HG03045 (cell line): ENCODE measurements around the gene COX6A2.

Source experiments
- ATAC-seq: cut with Tn5 transposase; IDR thresholded peaks from one replicate; pipeline ENCODE4 v1.9.1; 2021; ENCODE audit warnings: mild to moderate bottlenecking, moderate library complexity; ENCODE audit not compliant: unreplicated experiment

The COX6A2 gene

DNA sequence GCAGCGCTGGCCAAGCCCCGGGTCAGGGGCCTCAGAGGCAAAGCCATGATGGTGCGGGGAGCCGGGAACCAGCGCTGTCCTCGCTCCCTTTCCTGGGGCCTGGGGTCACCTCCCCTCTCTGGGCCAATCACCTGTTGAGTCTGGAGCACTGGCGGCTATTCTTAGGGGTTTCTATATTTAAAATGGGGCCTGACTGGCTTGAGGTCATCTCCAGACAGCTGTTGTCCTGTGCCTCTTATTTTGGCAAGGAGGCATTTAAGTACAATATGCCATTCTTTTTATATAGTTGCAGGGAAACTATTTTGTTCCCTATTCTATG is at the start of gene COX6A2:
COX6A2 (minus strand) TSS at position 82 of the 319 bp plus-strand sequence; CDS start at position 47, 35 bp downstream.
- ATAC-seq, result no peak

DNA sequence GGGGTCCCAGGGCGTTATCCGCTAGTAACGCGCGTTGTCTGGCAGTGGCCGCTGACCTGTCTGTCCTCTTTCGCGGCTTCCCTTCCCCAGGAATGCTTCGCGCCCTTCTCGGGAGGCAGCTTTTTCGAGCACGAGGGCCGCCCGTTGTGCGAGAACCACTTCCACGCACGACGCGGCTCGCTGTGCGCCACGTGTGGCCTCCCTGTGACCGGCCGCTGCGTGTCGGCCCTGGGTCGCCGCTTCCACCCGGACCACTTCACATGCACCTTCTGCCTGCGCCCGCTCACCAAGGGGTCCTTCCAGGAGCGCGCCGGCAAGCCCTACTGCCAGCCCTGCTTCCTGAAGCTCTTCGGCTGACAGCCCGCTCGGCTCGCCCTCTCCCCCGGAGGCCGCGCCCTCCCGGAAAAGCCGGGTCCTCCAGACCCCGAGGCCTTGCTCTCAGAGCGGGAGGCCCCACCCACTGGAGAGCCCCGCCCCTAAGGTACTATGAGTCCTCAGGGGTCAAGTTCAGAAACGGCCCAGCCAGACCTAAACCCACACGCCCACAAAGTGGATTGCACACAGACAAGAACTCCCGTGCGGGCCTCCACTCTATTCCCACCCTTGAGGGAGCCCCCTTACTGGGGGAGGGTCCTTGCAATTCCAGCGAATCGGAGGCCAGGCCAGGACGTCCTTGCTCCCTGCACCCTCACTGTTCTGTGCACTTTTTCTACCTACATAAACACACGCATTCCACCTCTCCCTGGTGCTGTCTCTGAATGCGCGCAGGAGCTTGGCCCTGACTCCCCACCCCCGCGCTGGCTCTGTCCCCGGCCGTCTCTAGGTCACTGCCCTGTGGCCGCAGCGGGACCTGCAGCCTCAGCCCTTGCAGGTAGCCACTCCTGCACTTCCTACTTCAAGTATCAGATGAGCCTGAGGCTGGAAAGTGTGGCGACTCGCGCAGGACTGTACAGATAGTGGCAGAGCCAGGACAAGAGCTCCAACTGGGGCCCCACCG is 49.4 kb upstream of the COX6A2 start:
- peak; percentile 36 for ATAC-seq

DNA sequence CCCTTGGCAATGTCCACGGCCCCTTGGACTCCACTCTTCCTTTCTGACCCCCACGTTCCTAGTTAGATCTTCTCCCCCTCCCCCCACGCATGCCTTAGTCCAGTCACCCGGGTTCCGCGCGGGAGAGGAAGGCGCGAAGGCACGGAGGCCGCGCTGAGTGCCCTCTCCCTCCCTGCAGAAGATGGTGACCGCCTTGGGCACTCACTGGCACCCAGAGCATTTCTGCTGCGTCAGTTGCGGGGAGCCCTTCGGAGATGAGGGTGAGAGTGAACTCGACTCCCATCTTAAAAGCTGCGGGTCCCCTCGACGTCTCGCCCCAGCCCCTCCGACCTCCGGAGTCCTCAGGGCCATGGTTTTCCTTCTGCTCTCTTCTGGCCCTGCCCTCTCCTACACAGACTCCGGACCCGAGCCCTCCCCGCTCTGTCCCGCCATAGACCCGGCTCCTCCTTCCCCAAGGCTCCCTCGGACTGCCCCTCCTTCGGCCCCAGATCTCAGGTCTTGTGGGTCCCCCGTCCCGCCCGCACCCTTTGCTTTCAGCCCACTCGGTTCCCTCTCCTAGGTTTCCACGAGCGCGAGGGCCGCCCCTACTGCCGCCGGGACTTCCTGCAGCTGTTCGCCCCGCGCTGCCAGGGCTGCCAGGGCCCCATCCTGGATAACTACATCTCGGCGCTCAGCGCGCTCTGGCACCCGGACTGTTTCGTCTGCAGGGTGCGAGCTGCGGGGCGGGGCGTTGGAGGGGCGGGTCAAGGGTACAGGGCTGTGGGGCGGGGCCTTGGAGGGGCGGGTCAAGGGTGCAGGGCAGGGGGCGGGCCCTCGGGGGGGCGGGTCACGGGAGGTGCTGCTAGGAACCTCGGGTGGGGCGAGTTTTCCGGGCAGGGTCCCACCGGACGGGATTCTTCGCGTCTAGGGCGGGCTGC is 48.4 kb upstream of the COX6A2 start:
- ATAC-seq, result peak; percentile 54

DNA sequence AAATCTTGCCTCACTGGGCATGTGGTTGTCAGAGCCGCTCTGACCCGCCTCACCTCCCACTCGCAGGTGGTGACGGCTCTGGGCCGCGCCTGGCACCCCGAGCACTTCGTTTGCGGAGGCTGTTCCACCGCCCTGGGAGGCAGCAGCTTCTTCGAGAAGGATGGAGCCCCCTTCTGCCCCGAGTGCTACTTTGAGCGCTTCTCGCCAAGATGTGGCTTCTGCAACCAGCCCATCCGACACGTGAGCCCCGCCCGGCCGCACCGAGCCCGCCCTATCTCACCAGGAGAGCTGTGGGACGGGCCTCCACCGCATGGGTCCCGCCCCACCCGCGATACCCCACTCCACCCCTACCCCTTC is 47.8 kb upstream of the COX6A2 start:
- no peak for ATAC-seq

DNA sequence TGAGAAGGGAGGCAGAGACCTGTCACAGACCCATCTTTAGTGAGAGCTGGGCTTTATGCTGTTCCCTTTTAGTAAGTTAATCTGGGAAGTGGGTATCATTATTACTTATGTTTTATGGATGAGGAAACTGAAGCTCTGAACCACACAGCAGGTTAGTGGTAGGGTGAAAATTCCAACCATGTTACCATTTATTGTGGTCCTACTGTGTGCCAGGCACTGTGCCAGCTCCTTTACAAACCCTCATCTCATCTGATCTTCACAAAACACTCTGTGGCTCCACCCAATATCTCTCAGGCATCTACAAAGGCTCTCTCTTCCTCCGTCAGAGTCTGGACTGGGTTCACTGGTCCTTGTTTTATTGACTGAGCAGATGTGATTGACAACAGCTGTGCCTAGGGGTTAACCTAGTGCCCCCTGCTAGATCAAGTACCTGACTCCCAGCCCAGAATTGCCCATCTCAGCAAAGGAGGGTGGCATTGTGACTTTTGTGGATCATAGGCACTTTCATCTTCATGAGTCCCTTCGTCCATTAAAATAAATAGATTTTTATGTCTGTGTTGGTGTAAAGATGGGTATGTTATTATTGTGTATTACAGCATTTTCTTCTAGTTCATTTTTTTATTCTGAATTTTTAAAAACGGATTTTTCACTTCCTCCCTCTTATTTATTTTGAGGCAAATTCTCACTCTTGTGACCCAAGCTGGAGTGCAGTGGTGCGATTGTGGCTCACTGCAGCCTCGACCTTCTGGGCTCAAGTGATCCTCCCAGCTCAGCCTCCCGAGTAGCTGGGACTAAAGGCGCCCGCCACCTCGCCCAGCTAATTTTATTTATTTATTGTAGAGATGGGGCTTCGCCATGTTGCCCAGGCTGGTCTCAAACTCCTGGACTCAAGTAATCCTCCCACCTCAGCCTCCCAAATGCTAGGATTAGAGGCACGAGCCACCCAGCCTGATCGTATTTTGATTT is 46.9 kb upstream of the COX6A2 start:
- ATAC-seq, result no peak

DNA sequence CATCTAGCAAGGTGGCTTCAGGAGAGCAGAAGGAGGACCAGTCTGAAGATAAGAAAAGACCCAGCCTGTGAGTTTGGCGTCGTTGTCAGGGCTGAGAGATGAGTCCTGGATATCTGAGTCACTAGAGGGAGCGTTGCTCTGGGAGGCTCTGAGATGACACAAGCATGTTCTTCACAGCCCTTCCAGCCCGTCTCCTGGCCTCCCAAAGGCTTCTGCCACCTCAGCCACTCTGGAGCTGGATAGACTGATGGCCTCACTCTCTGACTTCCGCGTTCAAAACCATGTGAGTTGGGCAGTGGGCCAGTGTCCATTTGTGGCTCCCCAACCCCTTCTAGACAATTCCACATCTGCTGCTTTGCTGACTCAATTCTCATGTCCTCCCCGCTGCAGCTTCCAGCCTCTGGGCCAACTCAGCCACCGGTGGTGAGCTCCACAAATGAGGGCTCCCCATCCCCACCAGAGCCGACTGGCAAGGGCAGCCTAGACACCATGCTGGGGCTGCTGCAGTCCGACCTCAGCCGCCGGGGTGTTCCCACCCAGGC is 46.1 kb upstream of the COX6A2 start:
- ATAC-seq, result no peak

DNA sequence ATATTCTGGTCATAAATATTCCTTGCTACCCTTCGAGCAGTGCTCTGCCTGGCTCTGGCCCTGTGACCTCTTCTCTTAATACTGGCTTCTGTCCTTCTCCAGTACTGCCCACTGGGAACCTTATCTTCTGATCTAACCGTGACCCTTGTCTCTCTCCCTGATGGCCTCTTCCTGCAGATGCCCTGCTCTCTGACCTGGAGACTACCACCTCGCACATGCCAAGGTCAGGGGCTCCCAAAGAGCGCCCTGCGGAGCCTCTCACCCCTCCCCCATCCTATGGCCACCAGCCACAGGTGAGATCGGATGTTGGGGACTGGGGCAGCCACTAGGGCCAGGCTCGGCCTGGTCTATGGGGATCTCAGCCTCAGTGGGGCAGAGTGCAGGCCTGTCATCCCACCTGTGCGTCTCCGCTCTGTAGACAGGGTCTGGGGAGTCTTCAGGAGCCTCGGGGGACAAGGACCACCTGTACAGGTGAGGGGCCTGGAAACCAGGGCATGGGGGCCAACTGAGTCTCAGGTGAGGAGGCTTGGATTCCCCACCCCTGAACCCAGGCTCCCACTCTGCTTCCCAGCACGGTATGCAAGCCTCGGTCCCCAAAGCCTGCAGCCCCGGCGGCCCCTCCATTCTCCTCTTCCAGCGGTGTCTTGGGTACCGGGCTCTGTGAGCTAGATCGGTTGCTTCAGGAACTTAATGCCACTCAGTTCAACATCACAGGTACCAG is 45.3 kb upstream of the COX6A2 start:
- no peak for ATAC-seq

DNA sequence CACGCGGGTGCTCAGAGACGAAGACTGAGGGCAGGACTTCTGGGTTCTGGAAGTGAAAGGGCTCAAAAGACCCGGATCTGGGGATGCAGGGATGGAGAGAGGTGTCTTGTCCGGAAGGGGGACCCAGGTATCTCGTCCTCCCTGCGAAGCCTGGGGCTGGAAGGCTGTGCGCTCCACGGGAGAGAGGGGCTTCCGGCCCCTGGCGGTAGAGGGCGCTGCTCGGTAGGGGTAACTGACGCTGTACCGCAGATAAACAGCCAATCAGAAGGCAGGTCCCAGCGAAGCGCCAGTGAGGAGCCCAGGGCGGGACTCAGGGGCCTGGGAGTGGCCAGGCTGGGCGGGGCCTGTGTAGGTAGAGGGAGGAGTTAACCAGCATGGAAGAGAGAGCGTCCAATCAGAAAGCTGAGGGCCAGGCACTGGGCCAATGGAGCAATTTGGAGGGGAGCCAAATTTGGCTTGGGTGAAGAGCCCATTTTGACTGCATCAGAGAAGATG is 44.6 kb upstream of the COX6A2 start:
- ATAC-seq, result no peak

DNA sequence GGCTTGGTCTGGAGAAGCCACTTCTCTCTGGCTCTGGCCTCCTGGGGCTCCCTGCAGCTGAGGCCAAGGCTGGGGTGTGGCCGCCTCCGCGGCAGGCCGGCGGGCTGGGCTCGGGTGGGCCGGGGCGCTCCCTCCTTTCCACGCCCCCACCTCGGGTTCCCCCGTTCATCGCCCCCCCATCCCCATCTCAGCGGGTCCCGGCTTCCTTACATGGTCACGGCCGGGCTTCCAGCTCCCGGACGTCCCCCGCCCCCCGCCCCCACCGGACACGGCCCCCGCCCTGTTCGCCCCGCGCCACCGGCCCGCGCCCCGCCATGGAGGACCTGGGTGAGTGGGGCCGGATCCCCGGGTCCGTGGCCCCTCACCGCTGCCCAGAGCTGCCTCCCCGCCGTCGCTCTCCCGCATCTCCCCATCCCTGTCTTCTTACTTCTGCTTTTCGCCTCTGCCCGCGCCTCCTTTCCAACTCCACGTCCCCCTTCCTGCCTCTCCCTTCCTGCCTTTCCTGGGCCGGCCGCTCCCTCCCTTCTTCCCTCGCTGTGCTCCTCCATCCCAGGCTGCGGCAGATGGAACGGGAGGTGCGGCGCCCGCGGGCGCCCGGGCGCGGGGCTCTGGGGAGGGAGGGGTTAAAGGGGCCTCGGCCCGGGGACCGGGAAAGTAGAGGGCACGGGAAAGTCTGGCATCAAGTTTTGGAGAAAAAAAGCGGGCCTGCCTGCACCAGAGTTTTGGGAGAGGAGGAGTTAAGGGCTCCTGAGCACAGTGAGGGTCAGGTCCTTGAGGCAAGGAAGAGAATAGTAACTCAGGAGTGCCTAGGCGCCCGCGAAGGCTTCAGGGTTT is 43.9 kb upstream of the COX6A2 start, which contains the start of gene TGFB1I1:
TGFB1I1 (plus strand) TSS at position 278 of the 834 bp plus-strand sequence; CDS start at position 315, 37 bp downstream.
- no peak for ATAC-seq

DNA sequence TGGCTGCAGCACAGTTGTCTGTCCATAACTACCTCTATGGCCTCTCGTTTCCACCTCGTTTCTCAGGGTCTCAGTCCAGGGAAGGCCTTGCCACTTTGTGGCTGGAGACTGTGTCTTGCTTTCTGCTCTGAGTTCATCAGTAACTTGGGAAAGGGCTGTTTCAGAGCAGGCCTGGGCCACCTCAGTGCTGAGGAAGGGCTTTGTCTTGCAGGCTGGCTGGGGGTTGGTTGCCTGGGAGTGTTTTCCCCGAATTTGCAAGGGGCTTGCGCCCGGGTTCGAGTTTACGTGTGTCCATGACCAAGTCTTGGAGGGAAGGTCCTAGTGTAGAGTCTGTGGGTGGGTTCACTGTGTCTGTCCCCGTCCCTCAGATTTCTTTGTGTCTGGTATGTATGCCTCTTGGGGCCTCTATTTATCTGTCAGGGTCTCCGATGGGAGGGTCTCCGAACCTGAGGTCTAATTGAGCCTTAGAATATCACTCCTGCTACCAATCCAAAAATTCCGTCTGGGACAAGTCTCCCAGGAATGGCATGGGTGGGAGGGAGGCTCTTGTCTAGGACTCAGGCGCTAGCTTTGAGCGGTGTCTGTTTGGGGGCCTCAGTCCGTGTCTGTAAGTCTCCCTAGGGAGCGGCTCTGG is 43.2 kb upstream of the COX6A2 start:
- ATAC-seq, result no peak

DNA sequence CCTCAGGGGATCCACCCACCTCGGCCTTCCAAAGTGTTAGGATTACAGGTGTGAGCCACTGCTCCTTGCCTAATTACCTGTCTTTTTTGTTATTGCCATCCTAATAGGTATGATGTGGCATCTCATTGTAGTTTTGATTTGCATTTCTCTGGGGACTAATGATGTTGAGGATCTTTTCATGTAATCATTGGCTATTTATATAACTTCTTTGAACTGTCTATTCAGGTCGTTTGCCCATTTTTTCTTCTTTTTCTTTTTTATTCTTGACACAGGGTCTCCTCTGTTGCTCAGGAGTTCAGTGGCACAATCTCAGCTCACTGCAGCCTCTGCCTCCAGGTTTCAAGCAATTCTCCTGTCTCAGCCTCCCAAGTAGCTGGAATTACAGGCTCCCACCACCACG is 42.5 kb upstream of the COX6A2 start:
- no peak for ATAC-seq

DNA sequence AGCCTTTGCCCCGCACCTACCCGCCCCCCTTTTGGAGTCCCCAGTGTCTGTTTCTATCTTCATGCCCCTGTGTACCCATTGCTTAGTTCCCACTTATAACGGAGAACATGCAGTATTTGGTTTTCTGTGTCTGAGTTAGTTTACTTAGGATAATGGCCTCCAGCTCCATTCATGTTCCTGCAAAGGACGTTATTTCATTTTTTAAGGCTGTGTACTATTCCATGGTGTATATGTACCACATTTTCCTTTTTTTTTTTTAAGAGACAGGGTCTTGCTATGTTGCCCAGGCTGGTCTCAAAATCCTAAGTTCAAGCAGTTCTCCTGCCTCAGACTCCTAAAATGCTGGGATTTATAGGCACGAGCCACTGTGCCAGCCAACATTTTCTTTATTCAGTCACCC is 39.7 kb upstream of the COX6A2 start:
- no peak for ATAC-seq

DNA sequence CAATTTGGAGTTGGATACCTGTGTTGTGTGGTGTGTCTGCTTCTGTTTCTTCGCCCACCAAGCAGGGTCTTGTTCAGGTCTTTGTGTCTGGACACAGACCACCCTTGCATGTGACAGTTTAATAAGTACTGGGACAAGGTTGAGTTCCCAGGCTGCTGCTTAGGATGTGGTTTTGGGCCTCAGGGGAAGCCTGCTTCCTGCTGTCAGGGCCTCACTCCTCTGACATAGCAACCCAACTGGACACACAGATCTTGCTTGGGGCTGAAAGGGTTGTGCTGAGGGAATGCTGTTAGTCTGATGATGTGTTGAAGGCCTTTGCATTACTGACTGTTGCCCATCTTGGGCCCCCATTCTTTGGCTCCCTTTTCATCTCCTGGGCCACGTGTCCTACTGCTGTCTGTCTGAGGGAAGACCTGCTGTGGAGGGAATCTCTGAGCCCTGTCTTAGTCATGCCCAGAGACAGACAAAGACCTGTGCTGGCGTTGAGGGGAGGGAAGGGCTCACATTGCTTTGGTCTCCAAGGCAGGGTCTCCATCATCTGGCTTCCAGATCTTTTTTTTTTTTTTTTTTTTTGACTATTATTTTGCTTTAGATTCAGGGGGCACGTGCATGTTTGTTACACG is 39.1 kb upstream of the COX6A2 start:
- no peak for ATAC-seq

DNA sequence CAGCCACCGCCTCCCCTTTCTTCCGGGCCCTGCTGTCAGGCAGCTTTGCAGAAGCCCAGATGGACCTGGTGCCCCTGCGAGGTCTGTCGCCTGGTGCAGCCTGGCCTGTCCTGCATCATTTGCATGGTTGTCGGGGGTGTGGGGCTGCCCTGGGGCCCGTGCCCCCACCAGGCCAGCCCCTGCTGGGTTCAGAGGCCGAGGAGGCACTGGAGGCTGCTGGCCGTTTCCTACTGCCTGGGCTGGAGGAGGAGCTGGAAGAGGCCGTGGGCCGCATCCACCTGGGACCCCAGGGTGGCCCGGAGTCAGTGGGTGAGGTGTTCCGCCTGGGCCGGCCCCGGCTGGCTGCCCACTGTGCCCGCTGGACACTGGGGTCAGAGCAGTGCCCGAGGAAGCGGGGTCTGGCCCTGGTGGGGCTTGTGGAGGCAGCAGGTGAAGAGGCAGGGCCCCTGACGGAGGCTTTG is 38.3 kb upstream of the COX6A2 start:
- no peak for ATAC-seq

DNA sequence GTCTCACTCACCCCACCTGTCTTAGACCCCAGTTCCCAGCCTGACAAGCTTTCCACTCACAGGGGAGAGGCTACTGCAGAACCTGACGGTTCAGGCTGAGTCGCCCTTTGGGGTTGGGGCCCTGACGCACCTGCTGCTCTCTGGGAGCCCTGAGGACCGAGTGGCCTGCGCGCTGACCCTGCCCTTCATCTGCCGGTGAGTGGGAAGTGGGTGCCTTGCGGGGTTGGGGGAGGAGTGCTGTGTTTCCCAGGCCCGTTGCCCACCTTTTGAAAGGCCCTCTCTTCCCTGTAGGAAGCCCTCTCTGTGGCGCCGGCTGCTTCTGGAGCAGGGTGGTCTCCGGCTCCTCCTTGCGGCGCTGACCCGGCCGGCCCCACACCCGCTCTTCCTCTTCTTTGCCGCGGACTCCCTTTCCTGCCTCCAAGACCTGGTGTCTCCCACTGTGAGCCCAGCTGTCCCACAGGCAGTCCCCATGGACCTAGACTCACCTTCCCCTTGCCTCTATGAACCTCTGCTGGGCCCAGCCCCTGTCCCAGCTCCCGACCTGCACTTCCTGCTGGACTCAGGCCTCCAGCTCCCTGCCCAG is 37.7 kb upstream of the COX6A2 start:
- ATAC-seq, result no peak

DNA sequence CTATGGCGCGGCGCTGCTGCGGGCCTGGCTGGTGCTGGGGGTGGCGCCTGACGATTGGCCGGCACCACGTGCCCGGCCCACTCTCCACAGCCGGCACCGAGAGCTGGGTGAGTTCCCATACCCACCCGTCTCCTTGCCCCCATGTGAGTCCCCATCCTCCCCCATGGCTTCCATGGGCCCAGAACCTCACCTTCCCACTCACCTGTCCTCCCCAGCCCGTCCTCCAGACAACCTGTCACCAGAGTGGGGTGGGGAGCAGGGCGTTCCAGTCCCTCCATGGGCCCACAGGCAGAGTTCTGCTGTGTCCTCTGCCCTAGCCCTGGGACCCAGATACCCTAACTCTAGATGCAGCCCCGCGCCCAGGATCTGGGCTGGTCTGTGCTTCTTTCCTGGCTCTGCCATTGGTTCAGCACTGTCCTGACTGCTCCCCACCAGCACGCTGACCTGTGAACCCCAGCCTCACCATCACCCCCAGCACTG is 36.7 kb upstream of the COX6A2 start:
- ATAC-seq, result no peak

DNA sequence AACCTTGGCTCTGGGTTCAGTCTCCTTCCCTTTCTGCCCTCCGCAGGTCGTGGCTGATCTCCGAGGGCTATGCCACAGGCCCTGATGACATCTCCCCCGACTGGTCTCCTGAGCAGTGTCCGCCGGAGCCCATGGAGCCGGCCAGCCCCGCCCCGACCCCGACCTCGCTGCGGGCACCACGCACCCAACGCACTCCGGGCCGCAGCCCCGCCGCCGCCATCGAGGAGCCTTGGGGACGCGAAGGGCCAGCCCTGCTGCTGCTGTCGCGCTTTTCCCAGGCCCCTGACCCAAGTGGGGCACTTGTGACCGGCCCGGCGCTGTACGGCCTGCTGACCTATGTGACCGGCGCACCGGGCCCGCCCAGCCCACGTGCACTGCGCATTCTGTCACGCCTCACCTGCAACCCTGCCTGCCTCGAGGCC is 36.2 kb upstream of the COX6A2 start:
- ATAC-seq, result no peak
